ENCODE results near the gene VAMP2.

DNA sequence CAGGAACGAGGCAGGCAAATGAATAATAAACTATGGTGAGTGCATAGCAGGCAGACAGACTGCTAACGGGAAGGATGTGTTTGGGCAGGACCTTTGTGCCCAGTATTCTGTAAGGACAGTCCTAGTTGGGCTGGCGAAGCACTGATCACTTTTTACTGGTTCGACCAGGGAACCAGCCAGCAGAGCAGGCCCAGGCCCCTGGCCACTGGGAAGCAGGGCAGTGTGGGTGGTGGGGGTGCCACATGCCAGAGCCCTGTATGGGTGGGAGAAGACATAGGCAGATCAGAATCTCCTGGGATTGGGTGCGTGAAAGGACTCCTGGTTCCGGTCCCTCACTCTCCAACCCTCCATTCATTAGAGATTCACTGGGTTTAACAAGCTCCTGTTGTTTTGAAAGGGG, 4.0 kb upstream of the VAMP2 start:
- TF ChIP-seq, protein P1, sequence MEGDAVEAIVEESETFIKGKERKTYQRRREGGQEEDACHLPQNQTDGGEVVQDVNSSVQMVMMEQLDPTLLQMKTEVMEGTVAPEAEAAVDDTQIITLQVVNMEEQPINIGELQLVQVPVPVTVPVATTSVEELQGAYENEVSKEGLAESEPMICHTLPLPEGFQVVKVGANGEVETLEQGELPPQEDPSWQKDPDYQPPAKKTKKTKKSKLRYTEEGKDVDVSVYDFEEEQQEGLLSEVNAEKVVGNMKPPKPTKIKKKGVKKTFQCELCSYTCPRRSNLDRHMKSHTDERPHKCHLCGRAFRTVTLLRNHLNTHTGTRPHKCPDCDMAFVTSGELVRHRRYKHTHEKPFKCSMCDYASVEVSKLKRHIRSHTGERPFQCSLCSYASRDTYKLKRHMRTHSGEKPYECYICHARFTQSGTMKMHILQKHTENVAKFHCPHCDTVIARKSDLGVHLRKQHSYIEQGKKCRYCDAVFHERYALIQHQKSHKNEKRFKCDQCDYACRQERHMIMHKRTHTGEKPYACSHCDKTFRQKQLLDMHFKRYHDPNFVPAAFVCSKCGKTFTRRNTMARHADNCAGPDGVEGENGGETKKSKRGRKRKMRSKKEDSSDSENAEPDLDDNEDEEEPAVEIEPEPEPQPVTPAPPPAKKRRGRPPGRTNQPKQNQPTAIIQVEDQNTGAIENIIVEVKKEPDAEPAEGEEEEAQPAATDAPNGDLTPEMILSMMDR (IDR thresholded peaks at IDR 0.05): no peak
- TF ChIP-seq POLR2AphosphoS5 (IDR thresholded peaks at IDR 0.05) (no peak), POLR2A (IDR thresholded peaks at IDR 0.05) (no peak)

All from transverse colon (tissue), 4 donors.